ENCODE measurements around the gene ITLN2.
"Not testable (repeated sequence)": the region's sequence is repeated elsewhere in the genome, so short reads cannot be mapped to it uniquely, and the experiment has no call there.

The ITLN2 gene

DNA sequence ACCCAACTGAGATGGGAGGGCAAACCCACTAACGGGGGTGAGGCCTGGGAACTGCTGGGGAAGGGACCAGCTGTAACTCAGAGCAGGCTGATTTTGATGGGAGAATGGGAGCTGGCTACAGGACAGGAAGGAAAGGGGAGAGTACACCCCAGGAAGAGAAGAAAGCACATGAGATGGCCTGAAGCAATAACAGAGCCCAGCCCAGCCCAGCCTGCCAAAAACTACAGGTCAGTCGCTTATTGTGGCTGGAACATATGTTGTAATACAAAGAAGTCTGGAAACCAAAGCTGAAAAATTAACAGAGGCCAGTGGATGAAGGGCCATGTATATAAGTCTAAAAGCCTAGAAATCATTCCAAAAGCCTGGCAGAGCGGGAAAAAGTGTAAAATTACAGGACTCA, 1.6 kb downstream of the ITLN2 start:
- H3K4me3 ChIP-seq (ENCODE audit: low read depth, low read length), result no peak overlapping the region
- DNase-seq (ENCODE audit: low read depth, low spot score), result no peak
- TF ChIP-seq, protein P1, sequence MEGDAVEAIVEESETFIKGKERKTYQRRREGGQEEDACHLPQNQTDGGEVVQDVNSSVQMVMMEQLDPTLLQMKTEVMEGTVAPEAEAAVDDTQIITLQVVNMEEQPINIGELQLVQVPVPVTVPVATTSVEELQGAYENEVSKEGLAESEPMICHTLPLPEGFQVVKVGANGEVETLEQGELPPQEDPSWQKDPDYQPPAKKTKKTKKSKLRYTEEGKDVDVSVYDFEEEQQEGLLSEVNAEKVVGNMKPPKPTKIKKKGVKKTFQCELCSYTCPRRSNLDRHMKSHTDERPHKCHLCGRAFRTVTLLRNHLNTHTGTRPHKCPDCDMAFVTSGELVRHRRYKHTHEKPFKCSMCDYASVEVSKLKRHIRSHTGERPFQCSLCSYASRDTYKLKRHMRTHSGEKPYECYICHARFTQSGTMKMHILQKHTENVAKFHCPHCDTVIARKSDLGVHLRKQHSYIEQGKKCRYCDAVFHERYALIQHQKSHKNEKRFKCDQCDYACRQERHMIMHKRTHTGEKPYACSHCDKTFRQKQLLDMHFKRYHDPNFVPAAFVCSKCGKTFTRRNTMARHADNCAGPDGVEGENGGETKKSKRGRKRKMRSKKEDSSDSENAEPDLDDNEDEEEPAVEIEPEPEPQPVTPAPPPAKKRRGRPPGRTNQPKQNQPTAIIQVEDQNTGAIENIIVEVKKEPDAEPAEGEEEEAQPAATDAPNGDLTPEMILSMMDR (IDR thresholded peaks at IDR 0.05; ENCODE audit: low read depth, low read length), result no peak
- in situ Hi-C loops (cut with HindIII; ENCODE audit: low sequenced_read_pairs), result no loop called here

DNA sequence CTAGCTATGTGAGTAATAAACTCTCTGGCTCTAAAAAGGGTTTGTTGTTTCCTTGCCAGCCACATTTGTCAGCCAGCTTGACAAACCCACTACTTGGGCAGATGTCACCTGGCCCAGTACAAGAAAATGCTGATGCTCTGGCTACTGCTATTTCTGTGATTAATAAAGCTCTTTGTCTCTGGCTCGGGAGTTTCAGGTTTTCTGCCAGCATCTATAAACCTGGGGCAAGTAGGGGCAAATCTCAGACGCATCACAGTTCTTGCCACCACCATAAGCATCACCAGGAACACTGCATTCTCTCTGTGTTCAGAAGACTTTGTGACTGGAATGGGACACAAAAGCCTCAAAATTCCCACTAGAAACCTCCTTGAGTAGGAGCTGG, 2.5 kb downstream of the ITLN2 start:
- DNase-seq (ENCODE audit: low read depth, low spot score), result no peak
- no peak overlapping the region for H3K4me3 ChIP-seq (ENCODE audit: low read depth, low read length)
- in situ Hi-C loops (cut with HindIII; ENCODE audit: low sequenced_read_pairs), result no loop called here
- TF ChIP-seq, protein P1 (IDR thresholded peaks at IDR 0.05; ENCODE audit: low read depth, low read length), result no peak

DNA sequence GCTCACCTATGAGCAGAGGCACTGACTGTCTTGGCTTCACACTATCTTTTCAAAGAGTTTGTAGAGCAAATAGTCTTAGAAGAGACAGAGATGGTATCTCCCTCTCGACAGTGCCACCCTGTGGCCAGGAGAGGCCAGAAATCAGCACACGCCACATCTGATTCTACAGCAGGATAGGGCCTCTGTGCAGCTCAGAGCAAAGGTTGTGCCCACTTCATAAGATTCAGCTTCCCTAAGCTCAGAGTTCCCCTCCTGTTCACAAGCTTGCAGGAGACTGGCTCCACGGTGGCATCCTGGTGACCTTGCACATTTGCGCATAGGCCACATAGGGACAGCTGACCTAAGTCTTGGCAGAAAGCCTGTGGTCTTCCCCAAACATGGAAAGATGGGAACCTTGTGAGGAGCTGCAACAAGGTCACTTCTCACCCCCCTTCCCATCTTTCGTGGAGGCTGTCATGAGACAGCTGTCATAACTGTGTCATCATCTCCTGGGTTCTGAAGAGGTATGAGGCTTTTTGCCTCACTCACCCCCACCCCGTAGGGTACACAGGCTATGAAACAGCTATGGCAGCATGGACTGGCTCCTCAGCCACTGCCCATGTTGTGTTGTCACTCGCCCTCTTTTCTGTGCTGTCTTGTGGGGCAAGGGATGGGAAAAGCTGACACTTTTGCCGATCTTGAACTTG, 3.0 kb downstream of the ITLN2 start:
- H3K4me3 ChIP-seq (ENCODE audit: low read depth, low read length), result no peak overlapping the region
- TF ChIP-seq, protein P1 (IDR thresholded peaks at IDR 0.05; ENCODE audit: low read depth, low read length), result peak; percentile 72
- peak; percentile 38 for DNase-seq (ENCODE audit: low read depth, low spot score)
- in situ Hi-C loops (cut with HindIII; ENCODE audit: low sequenced_read_pairs), result no loop called here

DNA sequence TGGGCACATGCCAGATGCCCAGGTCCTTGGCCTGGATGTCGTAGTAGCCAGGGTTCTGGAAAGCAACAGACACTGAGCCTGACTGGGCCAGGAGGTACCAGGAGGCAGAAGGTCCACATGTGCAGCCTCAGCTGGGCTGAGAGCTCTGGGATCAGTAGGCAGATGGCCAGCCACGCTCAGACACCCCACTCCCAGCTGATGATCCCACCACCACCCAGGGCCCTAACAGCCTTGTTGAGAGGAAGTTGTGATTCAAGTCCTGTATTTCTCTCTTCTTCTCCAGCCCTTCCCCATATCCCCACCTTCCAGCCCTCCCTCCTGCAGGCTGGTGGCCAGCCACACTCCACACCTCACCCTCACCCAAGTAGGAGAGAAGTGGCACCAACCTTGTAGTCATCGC, 4.0 kb downstream of the ITLN2 start:
- in situ Hi-C loops (cut with HindIII; ENCODE audit: low sequenced_read_pairs), result no loop called here
- DNase-seq (ENCODE audit: low read depth, low spot score), result no peak
- no peak overlapping the region for H3K4me3 ChIP-seq (ENCODE audit: low read depth, low read length)
- TF ChIP-seq, protein P1 (IDR thresholded peaks at IDR 0.05; ENCODE audit: low read depth, low read length), result no peak

DNA sequence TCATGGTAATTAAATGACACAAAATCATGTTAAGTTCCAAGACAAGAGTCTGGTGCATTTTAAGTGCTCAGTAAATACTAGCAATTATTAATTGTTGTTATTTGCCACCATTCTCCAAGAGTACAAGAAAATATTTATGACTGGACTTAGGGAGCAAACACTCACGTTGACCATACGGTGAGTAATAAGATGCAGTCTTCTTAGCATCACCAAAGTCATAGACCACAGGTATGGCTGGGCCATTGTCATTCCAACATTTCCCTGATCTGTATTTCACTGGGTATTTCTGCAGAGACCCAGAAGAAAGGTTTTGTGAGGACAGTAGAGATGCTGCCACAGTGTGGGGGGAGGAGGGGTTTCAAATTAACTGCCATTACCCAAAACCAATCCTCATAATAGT, 4.7 kb downstream of the ITLN2 start:
- in situ Hi-C loops (cut with HindIII; ENCODE audit: low sequenced_read_pairs), result no loop called here
- no peak for DNase-seq (ENCODE audit: low read depth, low spot score)
- no peak overlapping the region for H3K4me3 ChIP-seq (ENCODE audit: low read depth, low read length)
- TF ChIP-seq, protein P1 (IDR thresholded peaks at IDR 0.05; ENCODE audit: low read depth, low read length), result no peak

DNA sequence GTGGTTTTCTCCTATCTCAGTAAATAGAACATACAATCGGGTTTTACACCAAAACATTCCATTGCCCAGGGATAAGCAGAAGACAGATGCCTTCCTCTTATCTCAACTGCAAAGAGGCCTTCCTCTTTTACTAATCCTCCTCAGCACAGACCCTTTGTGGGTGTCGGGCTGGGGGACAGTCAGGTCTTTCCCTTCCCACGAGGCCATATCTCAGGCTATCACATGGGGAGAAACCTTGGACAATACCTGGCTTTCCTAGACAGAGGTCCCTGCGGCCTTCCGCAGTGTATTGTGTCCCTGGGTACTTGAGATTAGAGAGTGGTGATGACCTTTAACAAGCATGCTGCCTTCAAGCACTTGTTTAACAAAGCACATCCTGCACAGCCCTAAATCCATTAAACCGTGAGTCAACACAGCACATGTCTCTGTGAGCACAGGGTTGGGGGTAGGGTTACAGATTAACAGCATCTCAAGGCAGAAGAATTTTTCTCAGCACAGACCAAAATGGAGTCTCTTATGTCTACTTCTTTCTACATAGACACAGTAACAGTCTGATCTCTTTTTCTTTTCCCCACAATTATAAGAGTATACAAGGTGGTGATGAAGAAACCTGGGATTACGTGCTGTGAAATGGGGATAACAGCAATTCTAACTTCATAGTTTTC, 5.3 kb downstream of the ITLN2 start:
- H3K4me3 ChIP-seq (ENCODE audit: low read depth, low read length); DNase-seq (ENCODE audit: low read depth, low spot score); in situ Hi-C loops (cut with HindIII; ENCODE audit: low sequenced_read_pairs): not testable (repeated sequence)

DNA sequence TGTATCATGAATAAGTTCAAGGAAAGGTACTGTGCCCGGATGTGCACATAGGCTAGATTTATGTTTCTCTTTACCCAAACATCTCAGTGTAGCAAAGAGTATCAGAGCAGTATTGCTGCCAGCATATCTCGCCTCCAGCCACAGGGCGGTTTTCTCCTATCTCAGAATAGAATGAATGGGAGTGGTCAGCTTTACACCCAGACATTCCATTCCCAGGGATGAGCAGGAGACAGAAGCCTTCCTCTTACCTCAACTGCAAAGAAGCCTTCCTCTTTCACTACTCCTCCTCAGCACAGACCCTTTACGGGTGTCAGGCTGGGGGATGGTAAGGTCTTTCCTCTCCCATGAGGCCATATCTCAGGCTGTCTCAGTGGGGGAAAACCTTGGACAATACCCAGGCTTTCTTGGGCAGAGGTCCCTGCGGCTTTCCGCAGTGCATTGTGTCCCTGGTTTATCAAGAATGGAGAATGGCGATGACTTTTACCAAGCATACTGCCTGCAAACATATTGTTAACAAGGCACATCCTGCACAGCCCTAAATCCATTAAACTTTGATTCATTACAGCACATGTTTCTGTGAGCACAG, 7.3 kb downstream of the ITLN2 start:
- DNase-seq (ENCODE audit: low read depth, low spot score); in situ Hi-C loops (cut with HindIII; ENCODE audit: low sequenced_read_pairs); H3K4me3 ChIP-seq (ENCODE audit: low read depth, low read length): not testable (repeated sequence)

DNA sequence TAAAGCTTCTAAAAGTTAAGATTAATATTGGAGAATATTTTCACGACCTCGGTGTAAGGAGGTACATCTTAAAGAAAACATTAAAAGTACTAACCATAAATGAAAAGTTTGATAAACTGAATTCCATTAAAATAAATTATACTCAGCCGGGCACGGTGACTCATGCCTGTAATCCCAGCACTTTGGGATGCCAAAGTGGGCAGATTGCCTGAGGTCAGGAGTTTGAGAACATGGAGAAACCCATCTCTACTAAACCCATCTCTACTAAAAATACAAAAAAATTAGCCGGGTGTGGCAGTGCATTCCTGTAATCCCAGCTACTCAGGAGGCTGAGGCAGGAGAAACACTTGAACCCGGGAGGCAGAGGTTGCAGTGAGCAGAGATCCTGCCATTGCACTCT, 8.7 kb downstream of the ITLN2 start:
- H3K4me3 ChIP-seq (ENCODE audit: low read depth, low read length); DNase-seq (ENCODE audit: low read depth, low spot score); in situ Hi-C loops (cut with HindIII; ENCODE audit: low sequenced_read_pairs): not testable (repeated sequence)
